ENCODE measurements around the gene TPPP2.

The TPPP2 gene

DNA sequence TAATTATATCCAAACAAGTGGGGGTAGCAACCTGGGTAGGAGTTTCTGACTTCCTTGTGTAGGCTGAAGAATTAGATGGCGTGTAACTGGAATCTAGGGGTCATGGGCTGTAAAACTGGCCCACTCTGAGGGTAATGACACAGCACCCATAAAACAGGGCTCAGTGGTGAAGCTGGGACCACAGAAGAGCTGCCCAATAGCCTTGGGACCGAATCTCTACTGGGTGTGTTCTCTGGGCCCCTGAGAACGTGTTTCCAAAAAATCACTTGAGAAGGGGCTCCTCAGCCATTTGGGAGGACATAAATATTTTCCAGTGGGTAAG, 31.3 kb downstream of the TPPP2 start:
- TF ChIP-seq, protein P1, sequence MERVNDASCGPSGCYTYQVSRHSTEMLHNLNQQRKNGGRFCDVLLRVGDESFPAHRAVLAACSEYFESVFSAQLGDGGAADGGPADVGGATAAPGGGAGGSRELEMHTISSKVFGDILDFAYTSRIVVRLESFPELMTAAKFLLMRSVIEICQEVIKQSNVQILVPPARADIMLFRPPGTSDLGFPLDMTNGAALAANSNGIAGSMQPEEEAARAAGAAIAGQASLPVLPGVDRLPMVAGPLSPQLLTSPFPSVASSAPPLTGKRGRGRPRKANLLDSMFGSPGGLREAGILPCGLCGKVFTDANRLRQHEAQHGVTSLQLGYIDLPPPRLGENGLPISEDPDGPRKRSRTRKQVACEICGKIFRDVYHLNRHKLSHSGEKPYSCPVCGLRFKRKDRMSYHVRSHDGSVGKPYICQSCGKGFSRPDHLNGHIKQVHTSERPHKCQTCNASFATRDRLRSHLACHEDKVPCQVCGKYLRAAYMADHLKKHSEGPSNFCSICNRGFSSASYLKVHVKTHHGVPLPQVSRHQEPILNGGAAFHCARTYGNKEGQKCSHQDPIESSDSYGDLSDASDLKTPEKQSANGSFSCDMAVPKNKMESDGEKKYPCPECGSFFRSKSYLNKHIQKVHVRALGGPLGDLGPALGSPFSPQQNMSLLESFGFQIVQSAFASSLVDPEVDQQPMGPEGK (CRISPR knock-in tag; IDR thresholded peaks at IDR 0.05; ENCODE audit: borderline replicate concordance), result no peak
- TF ChIP-seq ZNF565 (CRISPR knock-in tag; conservative IDR thresholded peaks at IDR 0.05; ENCODE audit: low read depth) (no peak), SNAI2 (CRISPR knock-in tag; IDR thresholded peaks at IDR 0.05) (no peak), ZC3H10 (CRISPR knock-in tag; IDR thresholded peaks at IDR 0.05) (no peak), PPARA (CRISPR knock-in tag; IDR thresholded peaks at IDR 0.05; ENCODE audit: borderline replicate concordance) (no peak), ISL1 (CRISPR knock-in tag; IDR thresholded peaks at IDR 0.05) (no peak), ZFP30 (CRISPR knock-in tag; IDR thresholded peaks at IDR 0.05) (no peak), TOX (CRISPR knock-in tag; IDR thresholded peaks at IDR 0.05; ENCODE audit: borderline replicate concordance) (no peak), OSR1 (CRISPR knock-in tag; IDR thresholded peaks at IDR 0.05) (no peak), CSDC2 (CRISPR knock-in tag; IDR thresholded peaks at IDR 0.05) (no peak), BACH2 (CRISPR knock-in tag; IDR thresholded peaks at IDR 0.05; ENCODE audit: borderline replicate concordance) (no peak), TCF4 (CRISPR knock-in tag; IDR thresholded peaks at IDR 0.05; ENCODE audit: borderline replicate concordance) (no peak), GLIS3 (CRISPR knock-in tag; IDR thresholded peaks at IDR 0.05) (no peak), ARNTL (CRISPR knock-in tag; IDR thresholded peaks at IDR 0.05; ENCODE audit: borderline replicate concordance, low read depth) (no peak)
- TF ChIP-seq, protein P2, sequence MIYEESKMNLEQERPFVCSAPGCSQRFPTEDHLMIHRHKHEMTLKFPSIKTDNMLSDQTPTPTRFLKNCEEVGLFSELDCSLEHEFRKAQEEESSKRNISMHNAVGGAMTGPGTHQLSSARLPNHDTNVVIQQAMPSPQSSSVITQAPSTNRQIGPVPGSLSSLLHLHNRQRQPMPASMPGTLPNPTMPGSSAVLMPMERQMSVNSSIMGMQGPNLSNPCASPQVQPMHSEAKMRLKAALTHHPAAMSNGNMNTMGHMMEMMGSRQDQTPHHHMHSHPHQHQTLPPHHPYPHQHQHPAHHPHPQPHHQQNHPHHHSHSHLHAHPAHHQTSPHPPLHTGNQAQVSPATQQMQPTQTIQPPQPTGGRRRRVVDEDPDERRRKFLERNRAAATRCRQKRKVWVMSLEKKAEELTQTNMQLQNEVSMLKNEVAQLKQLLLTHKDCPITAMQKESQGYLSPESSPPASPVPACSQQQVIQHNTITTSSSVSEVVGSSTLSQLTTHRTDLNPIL (CRISPR knock-in tag; IDR thresholded peaks at IDR 0.05; ENCODE audit: low read depth), result no peak
- TF ChIP-seq, protein P3, sequence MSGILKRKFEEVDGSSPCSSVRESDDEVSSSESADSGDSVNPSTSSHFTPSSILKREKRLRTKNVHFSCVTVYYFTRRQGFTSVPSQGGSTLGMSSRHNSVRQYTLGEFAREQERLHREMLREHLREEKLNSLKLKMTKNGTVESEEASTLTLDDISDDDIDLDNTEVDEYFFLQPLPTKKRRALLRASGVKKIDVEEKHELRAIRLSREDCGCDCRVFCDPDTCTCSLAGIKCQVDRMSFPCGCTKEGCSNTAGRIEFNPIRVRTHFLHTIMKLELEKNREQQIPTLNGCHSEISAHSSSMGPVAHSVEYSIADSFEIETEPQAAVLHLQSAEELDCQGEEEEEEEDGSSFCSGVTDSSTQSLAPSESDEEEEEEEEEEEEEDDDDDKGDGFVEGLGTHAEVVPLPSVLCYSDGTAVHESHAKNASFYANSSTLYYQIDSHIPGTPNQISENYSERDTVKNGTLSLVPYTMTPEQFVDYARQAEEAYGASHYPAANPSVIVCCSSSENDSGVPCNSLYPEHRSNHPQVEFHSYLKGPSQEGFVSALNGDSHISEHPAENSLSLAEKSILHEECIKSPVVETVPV (CRISPR knock-in tag; IDR thresholded peaks at IDR 0.05), result no peak
- TF ChIP-seq, protein P4, sequence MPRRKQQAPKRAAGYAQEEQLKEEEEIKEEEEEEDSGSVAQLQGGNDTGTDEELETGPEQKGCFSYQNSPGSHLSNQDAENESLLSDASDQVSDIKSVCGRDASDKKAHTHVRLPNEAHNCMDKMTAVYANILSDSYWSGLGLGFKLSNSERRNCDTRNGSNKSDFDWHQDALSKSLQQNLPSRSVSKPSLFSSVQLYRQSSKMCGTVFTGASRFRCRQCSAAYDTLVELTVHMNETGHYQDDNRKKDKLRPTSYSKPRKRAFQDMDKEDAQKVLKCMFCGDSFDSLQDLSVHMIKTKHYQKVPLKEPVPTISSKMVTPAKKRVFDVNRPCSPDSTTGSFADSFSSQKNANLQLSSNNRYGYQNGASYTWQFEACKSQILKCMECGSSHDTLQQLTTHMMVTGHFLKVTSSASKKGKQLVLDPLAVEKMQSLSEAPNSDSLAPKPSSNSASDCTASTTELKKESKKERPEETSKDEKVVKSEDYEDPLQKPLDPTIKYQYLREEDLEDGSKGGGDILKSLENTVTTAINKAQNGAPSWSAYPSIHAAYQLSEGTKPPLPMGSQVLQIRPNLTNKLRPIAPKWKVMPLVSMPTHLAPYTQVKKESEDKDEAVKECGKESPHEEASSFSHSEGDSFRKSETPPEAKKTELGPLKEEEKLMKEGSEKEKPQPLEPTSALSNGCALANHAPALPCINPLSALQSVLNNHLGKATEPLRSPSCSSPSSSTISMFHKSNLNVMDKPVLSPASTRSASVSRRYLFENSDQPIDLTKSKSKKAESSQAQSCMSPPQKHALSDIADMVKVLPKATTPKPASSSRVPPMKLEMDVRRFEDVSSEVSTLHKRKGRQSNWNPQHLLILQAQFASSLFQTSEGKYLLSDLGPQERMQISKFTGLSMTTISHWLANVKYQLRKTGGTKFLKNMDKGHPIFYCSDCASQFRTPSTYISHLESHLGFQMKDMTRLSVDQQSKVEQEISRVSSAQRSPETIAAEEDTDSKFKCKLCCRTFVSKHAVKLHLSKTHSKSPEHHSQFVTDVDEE (CRISPR knock-in tag; IDR thresholded peaks at IDR 0.05), result no peak
- TF ChIP-seq, protein P5, sequence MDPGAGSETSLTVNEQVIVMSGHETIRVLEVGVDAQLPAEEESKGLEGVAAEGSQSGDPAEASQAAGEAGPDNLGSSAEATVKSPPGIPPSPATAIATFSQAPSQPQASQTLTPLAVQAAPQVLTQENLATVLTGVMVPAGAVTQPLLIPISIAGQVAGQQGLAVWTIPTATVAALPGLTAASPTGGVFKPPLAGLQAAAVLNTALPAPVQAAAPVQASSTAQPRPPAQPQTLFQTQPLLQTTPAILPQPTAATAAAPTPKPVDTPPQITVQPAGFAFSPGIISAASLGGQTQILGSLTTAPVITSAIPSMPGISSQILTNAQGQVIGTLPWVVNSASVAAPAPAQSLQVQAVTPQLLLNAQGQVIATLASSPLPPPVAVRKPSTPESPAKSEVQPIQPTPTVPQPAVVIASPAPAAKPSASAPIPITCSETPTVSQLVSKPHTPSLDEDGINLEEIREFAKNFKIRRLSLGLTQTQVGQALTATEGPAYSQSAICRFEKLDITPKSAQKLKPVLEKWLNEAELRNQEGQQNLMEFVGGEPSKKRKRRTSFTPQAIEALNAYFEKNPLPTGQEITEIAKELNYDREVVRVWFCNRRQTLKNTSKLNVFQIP (CRISPR knock-in tag; IDR thresholded peaks at IDR 0.05; ENCODE audit: borderline replicate concordance, low read depth), result no peak
- no peak for ATAC-seq

DNA sequence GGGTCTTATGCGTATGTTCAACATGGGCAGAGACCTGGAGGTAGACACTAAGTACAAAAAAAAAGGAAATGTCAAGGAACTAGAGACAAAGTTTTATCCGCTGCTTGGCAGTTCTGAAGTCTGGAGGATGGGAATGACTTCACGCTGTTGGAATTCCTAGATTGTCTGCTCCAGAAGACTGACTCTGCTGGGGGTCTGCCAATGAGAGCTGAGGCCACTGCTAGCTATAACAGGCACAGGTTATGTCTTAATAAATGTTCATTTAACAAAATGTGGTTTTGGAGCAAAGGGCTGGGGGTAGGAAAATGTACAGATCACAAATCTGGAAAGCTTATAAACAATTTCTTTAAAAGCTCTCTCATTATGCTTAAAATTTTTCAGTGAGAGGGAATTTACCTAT, 33.5 kb downstream of the TPPP2 start:
- peak; percentile 83 for ATAC-seq

More for the DNA sequence above, 33.5 kb downstream of the TPPP2 start:
- no peak for TF ChIP-seq PPARA (CRISPR knock-in tag; IDR thresholded peaks at IDR 0.05; ENCODE audit: borderline replicate concordance)
- TF ChIP-seq, protein P4 (CRISPR knock-in tag; IDR thresholded peaks at IDR 0.05), result no peak
- TF ChIP-seq ARNTL (CRISPR knock-in tag; IDR thresholded peaks at IDR 0.05; ENCODE audit: borderline replicate concordance, low read depth), result no peak
- no peak for TF ChIP-seq ZNF565 (CRISPR knock-in tag; conservative IDR thresholded peaks at IDR 0.05; ENCODE audit: low read depth)
- TF ChIP-seq, protein P5 (CRISPR knock-in tag; IDR thresholded peaks at IDR 0.05; ENCODE audit: borderline replicate concordance, low read depth), result no peak
- TF ChIP-seq GLIS3 (CRISPR knock-in tag; IDR thresholded peaks at IDR 0.05), result no peak
- TF ChIP-seq, protein P1 (CRISPR knock-in tag; IDR thresholded peaks at IDR 0.05; ENCODE audit: borderline replicate concordance), result no peak
- no peak for TF ChIP-seq ZFP30 (CRISPR knock-in tag; IDR thresholded peaks at IDR 0.05)
- no peak for TF ChIP-seq TOX (CRISPR knock-in tag; IDR thresholded peaks at IDR 0.05; ENCODE audit: borderline replicate concordance)

Data from SK-N-SH treated with all-trans-retinoic acid at 6 μM for 48 hours (cell line).